Progenitor cell of endocrine pancreas (in vitro differentiated cells): ENCODE measurements around the gene NWD2. TPM values are rescaled to one million over a fixed set of nuclear protein-coding genes. Genes with fewer than 3 reads are reported as not detected.
"Not testable (repeated sequence)": the region's sequence is repeated elsewhere in the genome, so short reads cannot be mapped to it uniquely, and the experiment has no call there.

ENCODE experiments used
- DNase-seq: peaks from one replicate; pipeline ENCODE4 v3.0.0; 2021; ENCODE audit warnings: low spot score; ENCODE audit not compliant: unreplicated experiment
- H3K27ac Mint-ChIP-seq: 2 replicates; pipeline ENCODE4 v1.8.0; 2021; ENCODE audit warnings: mild to moderate bottlenecking, moderate library complexity, mixed read lengths
- H3K27me3 Mint-ChIP-seq: 2 replicates; pipeline ENCODE4 v1.8.0; 2021; ENCODE audit warnings: mixed read lengths
- H3K36me3 Mint-ChIP-seq: 2 replicates; pipeline ENCODE4 v1.8.0; 2022; ENCODE audit warnings: mixed read lengths; ENCODE audit not compliant: insufficient read depth
- H3K4me1 Mint-ChIP-seq: 2 replicates; pipeline ENCODE4 v1.8.0; 2021; ENCODE audit warnings: low read depth, mixed read lengths
- H3K4me3 Mint-ChIP-seq: 2 replicates; pipeline ENCODE4 v1.8.0; 2021; ENCODE audit warnings: low read depth, mild to moderate bottlenecking, moderate library complexity, mixed read lengths
- H3K9me3 Mint-ChIP-seq: 2 replicates; pipeline ENCODE4 v1.8.0; 2021; ENCODE audit warnings: low read depth, mixed read lengths
- CTCF ChIP-seq: fragments of 200-600 bp; sonication (generic); IDR thresholded peaks from one replicate; pipeline ENCODE4 v1.5.0; 2021; ENCODE audit warnings: antibody characterized with exemption, mild to moderate bottlenecking; ENCODE audit not compliant: unreplicated experiment
- total RNA-seq: library from RNA; stranded (reverse); gene quantifications from 2 replicates; pipeline ENCODE4 v1.2.1, GENCODE V29; 2021

NWD2 gene
- total RNA-seq, 1 donor from 2014 or later = 0.05 TPM

- TF ChIP-seq CTCF = no peak
- Mint-ChIP-seq H3K27me3 (no peaks in the 10 kb centered on the region), H3K4me3 (no peak overlapping the region), H3K4me1 (peaks cover 6% of the 10 kb centered on the region), H3K9me3 (peaks cover 3% of the 10 kb centered on the region), H3K36me3 (no peaks in the 10 kb centered on the region), H3K27ac (no peak overlapping the region)
- DNase-seq = no peak
Measured at GRCh38 chr4:37393321-37393720, 148.8 kb downstream of the NWD2 start.

DNA sequence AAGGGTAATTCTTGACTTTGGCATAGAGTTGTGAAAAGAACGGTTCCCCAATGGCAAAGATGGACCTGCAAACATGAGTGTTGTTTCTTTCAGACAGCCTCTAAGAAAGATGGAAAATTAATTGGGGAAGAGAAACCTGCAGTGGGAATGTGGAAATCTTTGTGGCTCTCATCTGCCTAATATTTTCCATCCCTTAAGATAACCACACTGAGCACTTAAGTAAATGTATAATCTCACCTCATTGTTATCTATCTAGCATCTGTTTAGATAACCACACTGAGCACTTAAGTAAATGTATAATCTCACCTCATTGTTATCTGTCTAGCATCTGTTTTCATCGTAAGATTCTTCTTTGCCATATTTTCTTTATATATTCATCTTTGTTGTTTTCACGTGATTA is 149.3 kb downstream of the NWD2 start:
- Mint-ChIP-seq H3K4me3 (no peak overlapping the region), H3K9me3 (peaks cover 3% of the 10 kb centered on the region), H3K27ac (no peak overlapping the region), H3K27me3 (no peaks in the 10 kb centered on the region), H3K36me3 (no peaks in the 10 kb centered on the region), H3K4me1 (peaks cover 6% of the 10 kb centered on the region)
- no peak for TF ChIP-seq CTCF
- no peak for DNase-seq

GRCh38 chr4:37397505-37397904 is 153.0 kb downstream of the NWD2 start:
- DNase-seq = no peak
- Mint-ChIP-seq H3K27me3 (no peaks in the 10 kb centered on the region), H3K9me3 (peaks cover 3% of the 10 kb centered on the region), H3K4me3 (no peak overlapping the region), H3K36me3 (no peaks in the 10 kb centered on the region), H3K4me1 (peaks cover 6% of the 10 kb centered on the region), H3K27ac (no peak overlapping the region)
- TF ChIP-seq CTCF = no peak

DNA sequence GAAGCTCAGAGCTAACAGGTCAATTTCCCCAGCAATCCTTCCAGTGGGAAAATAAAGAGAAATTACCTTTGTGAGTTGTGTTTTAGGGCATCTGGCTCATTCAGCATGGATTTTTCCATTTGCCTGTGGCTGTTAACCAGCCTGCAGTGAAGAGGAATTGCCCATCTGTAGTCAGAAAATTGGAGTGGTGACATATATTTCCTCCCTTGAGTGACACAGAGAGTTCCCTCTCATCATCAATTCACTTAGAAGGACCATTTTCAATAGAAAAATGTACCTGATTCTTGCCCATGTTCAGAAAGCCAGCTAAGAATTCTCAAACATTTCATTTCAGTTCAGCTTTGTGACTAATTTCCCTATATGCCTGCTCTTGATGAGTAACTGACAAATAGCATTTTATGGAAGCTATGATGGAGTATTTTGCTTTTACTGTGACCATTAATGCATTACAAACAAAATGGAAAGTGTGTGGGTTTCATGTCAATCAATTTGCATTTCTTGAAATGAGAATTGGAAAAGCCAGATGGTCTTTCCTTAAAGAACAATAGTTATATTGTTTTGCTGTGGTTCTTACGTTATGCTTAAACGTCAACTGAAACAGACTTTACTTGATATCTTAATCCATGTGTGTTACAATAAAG is 155.8 kb downstream of the NWD2 start:
- TF ChIP-seq CTCF = no peak
- H3K27ac Mint-ChIP-seq = no peak overlapping the region
- peaks cover 3% of the 10 kb centered on the region for H3K9me3 Mint-ChIP-seq
- H3K36me3 Mint-ChIP-seq = no peaks in the 10 kb centered on the region
- H3K4me1 Mint-ChIP-seq = peaks cover 1% of the 10 kb centered on the region
- DNase-seq = no peak
- H3K4me3 Mint-ChIP-seq = no peak overlapping the region
- H3K27me3 Mint-ChIP-seq = no peaks in the 10 kb centered on the region

DNA sequence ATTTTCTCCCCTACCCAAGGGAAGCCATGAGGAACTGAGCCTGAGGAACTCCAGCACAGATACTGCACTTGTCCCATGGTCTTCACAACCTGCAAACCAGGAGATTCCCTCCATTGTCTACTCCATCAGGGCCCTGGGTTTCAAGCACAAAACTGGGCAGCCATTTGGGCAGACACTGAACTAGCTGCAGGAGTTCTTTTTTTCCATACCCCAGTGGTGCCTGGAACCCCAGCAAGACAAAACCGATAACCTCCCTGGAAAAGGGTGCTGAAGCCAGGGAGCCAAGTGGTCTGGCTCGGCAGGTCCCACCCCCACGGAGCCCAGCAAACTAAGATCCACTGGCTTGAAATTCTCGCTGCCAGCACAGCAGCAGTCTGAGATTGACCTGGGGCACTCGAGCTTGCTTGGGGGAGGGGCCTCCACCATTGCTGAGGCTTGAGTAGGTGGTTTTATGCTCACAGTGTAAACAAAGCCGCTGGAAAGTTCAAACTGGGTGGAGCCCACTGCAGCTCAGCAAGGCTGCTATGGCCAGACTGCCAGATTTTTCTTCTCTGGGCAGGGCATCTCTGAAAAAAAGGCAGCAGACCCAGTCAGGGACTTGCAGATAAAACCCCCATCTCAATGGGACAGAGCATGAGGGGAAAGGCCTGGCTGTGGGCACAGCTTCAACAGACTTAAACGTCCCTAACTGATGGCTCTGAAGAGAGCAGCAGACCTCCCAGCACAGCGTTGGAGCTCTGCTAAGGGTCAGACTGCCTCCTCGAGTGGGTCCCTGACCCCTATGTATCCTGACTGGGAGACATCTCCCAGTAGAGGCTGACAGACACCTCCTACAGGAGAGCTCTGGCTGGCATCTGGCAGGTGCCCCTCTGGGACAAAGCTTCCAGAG is 163.6 kb downstream of the NWD2 start:
- not testable (repeated sequence) for H3K4me3 Mint-ChIP-seq, H3K27me3 Mint-ChIP-seq, H3K36me3 Mint-ChIP-seq
- peak overlapping the region; percentile 46 for H3K27ac Mint-ChIP-seq
- H3K9me3 Mint-ChIP-seq = peaks cover 27% of the 10 kb centered on the region
- peak; percentile 14 for DNase-seq
- peaks cover 12% of the 10 kb centered on the region for H3K4me1 Mint-ChIP-seq

DNA sequence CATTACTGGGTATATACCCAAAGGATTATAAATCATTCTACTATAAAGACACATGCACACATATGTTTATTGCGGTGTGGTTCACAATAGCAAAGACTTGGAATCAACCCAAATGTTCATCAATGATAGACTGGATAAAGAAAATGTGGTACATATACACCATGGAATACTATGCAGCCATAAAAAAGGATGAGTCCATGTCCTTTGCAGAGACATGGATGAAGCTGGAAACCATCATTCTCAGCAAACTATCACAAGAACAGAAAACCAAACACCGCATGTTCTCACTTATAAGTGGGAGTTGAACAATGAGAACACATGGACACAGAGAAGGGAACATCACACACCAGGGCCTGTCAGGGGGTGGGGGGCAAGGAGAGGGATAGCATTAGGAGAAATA is 169.1 kb downstream of the NWD2 start:
- H3K4me1 Mint-ChIP-seq, H3K36me3 Mint-ChIP-seq, DNase-seq, H3K27me3 Mint-ChIP-seq, H3K27ac Mint-ChIP-seq, H3K4me3 Mint-ChIP-seq: not testable (repeated sequence)
- peaks cover 28% of the 10 kb centered on the region for H3K9me3 Mint-ChIP-seq
